K562 (cell line): ENCODE results near the gene KCTD11.

Experiments
- ADNP ChIP-seq: fragments of 200-800 bp; sonication (Bioruptor generic); IDR thresholded peaks from 2 replicates; pipeline ENCODE4 v1.6.1; 2016; ENCODE audit warnings: missing genetic modification characterization, missing compliant biosample characterization
- CHD4 ChIP-seq: fragments of 200-600 bp; sonication (generic); IDR thresholded peaks from 3 replicates; pipeline ENCODE4 v1.6.1; 2012; ENCODE audit warnings: low read depth, mild to moderate bottlenecking, mixed read lengths, low read length, inconsistent platforms; ENCODE audit not compliant: insufficient read depth, insufficient replicate concordance, poor library complexity, severe bottlenecking
- CREM ChIP-seq: IDR thresholded peaks from 2 replicates; pipeline ENCODE4 v1.6.1; 2014; ENCODE audit warnings: antibody characterized with exemption, low read depth
- GTF2F1 ChIP-seq: IDR thresholded peaks from 2 replicates; pipeline ENCODE4 v1.6.1; 2011; ENCODE audit warnings: low read depth, low read length, improper control_type of control experiment
- RNF2 ChIP-seq: sonication (generic); IDR thresholded peaks from 2 replicates; pipeline ENCODE4 v1.6.1; 2016
- SMARCA4 ChIP-seq: fragments of 450-650 bp; IDR thresholded peaks from 2 replicates; pipeline ENCODE4 v1.6.1; 2016
- TARDBP ChIP-seq: fragments of 450-650 bp; IDR thresholded peaks from 2 replicates; pipeline ENCODE4 v1.6.1; 2016
- ZNF395 ChIP-seq: fragments of 200-800 bp; sonication (Bioruptor generic); IDR thresholded peaks from 2 replicates; pipeline ENCODE4 v1.6.1; 2017; ENCODE audit warnings: missing genetic modification characterization, missing compliant biosample characterization
- TF ChIP-seq, protein P1 (sequence below), 2 experiments: fragments of 450-650 bp; IDR thresholded peaks; 2 replicates each; pipeline ENCODE4 v1.6.1; 2016; ENCODE audit warnings: mild to moderate bottlenecking in 2 of 2, borderline replicate concordance in 1 of 2, low read depth in 1 of 2, moderate library complexity in 1 of 2
- TF ChIP-seq, protein P2 (sequence below), 3 experiments: IDR thresholded peaks in 2 of 3; conservative IDR thresholded peaks in 1 of 3; 2 replicates each; pipeline ENCODE4 v1.5.1; 2011 to 2012; ENCODE audit warnings: low read length in 3 of 3, mild to moderate bottlenecking in 3 of 3, control low read depth in 2 of 3, improper control_type of control experiment in 1 of 3, inconsistent platforms in 1 of 3, low read depth in 1 of 3, mixed read lengths in 1 of 3, moderate library complexity in 1 of 3; ENCODE audit not compliant: insufficient read depth in 2 of 3

DNA sequence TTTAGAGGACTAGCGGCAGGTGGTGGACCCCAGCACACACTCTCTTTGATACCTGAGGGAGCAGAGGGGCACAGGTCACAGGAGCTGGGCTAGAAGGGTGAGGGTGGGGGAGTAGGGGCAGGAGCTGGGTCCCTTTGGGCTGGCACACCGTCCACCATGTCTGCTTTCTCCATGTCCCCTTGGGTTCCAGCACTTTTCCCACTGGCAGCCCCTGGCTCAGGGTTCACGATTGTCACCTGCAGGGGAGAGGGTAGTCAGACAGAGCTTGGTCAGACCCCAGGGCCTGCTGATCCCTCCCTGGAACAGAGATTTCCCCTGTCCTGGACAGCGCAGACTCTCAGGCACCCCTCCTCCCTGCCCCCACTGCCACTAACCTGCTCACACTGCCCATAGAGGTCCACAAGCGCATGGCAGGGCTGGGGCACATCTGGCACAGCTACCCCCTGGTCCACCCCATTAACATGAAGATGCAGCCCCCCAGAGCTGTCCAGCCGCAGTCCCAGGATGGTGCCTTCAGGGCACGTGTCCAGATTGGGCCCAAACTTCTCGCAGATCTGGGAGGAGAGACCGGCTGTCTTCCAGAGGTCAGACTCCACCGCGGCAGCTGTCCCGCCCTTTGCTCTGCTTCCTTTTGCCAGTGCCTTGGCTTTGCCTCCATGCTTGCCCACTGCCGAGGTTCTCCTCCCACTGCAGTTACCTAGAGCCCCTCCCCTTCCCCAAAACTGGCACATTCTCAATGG lies 33.7 kb upstream of the KCTD11 start:
- TF ChIP-seq CREM (no peak), ZNF395 (no peak), ADNP (tag) (no peak), SMARCA4 (no peak), RNF2 (no peak), CHD4 (no peak), GTF2F1 (no peak), TARDBP (no peak)
- TF ChIP-seq, protein P1, sequence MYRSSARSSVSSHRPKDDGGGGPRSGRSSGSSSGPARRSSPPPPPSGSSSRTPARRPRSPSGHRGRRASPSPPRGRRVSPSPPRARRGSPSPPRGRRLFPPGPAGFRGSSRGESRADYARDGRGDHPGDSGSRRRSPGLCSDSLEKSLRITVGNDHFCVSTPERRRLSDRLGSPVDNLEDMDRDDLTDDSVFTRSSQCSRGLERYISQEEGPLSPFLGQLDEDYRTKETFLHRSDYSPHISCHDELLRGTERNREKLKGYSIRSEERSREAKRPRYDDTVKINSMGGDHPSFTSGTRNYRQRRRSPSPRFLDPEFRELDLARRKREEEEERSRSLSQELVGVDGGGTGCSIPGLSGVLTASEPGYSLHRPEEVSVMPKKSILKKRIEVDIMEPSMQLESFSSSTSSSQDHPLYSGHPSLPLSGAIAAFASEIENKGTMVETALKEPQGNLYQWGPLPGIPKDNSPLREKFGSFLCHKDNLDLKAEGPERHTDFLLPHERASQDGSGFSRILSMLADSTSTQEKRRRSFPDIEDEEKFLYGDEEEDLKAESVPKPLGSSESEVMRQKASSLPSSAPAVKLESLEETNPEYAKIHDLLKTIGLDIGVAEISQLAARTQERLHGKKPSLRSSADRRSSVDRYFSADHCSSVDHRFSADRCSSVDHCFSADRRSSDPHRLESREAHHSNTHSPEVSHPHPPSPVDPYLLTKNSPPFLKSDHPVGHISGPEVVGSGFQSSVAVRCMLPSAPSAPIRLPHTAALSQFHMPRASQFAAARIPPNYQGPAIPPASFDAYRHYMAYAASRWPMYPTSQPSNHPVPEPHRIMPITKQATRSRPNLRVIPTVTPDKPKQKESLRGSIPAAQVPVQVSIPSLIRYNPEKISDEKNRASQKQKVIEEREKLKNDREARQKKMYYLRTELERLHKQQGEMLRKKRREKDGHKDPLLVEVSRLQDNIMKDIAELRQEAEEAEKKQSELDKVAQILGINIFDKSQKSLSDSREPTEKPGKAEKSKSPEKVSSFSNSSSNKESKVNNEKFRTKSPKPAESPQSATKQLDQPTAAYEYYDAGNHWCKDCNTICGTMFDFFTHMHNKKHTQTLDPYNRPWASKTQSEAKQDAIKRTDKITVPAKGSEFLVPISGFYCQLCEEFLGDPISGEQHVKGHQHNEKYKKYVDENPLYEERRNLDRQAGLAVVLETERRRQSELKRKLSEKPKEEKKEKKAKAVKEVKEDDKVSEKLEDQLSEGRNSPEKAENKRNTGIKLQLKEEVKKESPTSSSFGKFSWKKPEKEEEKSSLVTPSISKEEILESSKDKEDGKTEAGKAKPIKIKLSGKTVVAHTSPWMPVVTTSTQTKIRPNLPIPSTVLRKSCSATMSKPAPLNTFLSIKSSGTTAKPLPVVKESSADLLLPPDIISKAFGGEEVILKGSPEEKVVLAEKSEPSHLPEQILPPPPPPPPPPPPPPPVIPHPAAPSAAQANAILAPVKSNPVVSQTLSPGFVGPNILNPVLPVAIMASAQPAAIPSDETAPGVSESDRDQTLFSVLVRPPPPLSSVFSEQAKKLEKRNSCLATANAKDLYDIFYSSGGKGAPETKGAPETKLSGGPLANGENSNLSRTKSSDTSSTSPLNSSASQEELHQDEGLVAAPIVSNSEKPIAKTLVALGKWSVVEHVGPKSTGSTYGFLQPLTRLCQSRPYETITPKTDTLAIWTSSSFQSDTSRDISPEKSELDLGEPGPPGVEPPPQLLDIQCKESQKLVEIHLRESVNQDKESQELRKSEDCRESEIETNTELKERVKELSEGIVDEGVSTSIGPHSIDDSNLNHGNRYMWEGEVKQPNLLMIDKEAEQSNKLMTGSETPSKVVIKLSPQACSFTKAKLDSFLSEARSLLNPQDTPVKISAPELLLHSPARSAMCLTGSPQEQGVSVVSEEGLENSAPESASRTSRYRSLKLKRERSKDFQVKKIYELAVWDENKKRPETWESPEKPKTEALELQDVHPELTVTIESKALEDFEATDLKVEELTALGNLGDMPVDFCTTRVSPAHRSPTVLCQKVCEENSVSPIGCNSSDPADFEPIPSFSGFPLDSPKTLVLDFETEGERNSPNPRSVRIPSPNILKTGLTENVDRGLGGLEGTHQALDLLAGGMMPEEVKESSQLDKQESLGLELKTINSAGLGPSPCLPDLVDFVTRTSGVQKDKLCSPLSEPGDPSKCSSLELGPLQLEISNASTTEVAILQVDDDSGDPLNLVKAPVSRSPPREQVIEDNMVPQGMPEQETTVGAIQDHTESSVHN (IDR thresholded peaks at IDR 0.05; ENCODE audit: borderline replicate concordance in 1 of 2, low read depth in 1 of 2): no peak
- TF ChIP-seq, protein P2, sequence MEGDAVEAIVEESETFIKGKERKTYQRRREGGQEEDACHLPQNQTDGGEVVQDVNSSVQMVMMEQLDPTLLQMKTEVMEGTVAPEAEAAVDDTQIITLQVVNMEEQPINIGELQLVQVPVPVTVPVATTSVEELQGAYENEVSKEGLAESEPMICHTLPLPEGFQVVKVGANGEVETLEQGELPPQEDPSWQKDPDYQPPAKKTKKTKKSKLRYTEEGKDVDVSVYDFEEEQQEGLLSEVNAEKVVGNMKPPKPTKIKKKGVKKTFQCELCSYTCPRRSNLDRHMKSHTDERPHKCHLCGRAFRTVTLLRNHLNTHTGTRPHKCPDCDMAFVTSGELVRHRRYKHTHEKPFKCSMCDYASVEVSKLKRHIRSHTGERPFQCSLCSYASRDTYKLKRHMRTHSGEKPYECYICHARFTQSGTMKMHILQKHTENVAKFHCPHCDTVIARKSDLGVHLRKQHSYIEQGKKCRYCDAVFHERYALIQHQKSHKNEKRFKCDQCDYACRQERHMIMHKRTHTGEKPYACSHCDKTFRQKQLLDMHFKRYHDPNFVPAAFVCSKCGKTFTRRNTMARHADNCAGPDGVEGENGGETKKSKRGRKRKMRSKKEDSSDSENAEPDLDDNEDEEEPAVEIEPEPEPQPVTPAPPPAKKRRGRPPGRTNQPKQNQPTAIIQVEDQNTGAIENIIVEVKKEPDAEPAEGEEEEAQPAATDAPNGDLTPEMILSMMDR (IDR thresholded peaks at IDR 0.05 in 2 of 3, conservative IDR thresholded peaks at IDR 0.05 in 1 of 3; ENCODE audit: insufficient read depth in 2 of 3, low read depth in 1 of 3, low read length in 3 of 3): no peak
